SJCRH30 (cell line): ENCODE measurements around the gene SLC16A2. TPM values are rescaled to one million over a fixed set of nuclear protein-coding genes. Genes with fewer than 3 reads are reported as not detected.
"Not testable (repeated sequence)": the region's sequence is repeated elsewhere in the genome, so short reads cannot be mapped to it uniquely, and the experiment has no call there.

Source experiments
- DNase-seq, 2 experiments: peaks; one replicate each; pipeline ENCODE4 v3.0.0-alpha.2; 2015 to 2020
- H3K27ac ChIP-seq: fragments of 250-450 bp; sonication (Bioruptor Pico); 2 replicates; pipeline ENCODE4 v1.5.1; 2020; ENCODE audit warnings: mild to moderate bottlenecking, moderate library complexity
- H3K27me3 ChIP-seq: fragments of 250-450 bp; sonication (Bioruptor Pico); 2 replicates; pipeline ENCODE4 v1.5.1; 2020; ENCODE audit warnings: mild to moderate bottlenecking, moderate library complexity
- H3K36me3 ChIP-seq: fragments of 250-450 bp; sonication (Bioruptor Pico); 2 replicates; pipeline ENCODE4 v1.5.1; 2020; ENCODE audit warnings: mild to moderate bottlenecking, moderate library complexity
- H3K4me1 ChIP-seq: fragments of 250-450 bp; sonication (Bioruptor Pico); 2 replicates; pipeline ENCODE4 v1.5.1; 2020; ENCODE audit warnings: mild to moderate bottlenecking, moderate library complexity
- H3K4me3 ChIP-seq: fragments of 250-450 bp; sonication (Bioruptor Pico); 2 replicates; pipeline ENCODE4 v1.5.1; 2020; ENCODE audit warnings: mild to moderate bottlenecking, moderate library complexity
- H3K9me3 ChIP-seq: fragments of 250-450 bp; sonication (Bioruptor Pico); replicated peaks from 2 replicates; pipeline ENCODE4 v1.5.1; 2020; ENCODE audit warnings: mild to moderate bottlenecking, moderate library complexity
- total RNA-seq: library from RNA; depleted of rRNA; stranded (reverse); fragments of >200 nt; shearing (Covaris generic); gene quantifications from 2 replicates; pipeline ENCODE4 v1.2.3, GENCODE V29; 2014

Gene SLC16A2
- total RNA-seq, 1 experiment from 2014 or later, result 49.3 TPM

- DNase-seq, result no peak
- Histone ChIP-seq H3K4me3 (no peak overlapping the region), H3K27me3 (no peaks in the 10 kb centered on the region), H3K27ac (no peak overlapping the region), H3K4me1 (peaks cover 25% of the 10 kb centered on the region), H3K36me3 (0 out of 2 replicates have a peak, but pooled peaks cover 3% of the 10 kb centered on the region), H3K9me3 (no peaks in the 10 kb centered on the region)
Observed at GRCh38 chrX:74453178-74453577, 31.9 kb downstream of the SLC16A2 start.

- not testable (repeated sequence) for H3K27ac ChIP-seq, H3K4me3 ChIP-seq, H3K9me3 ChIP-seq, H3K36me3 ChIP-seq, DNase-seq, H3K27me3 ChIP-seq
- H3K4me1 ChIP-seq, result peaks cover 26% of the 10 kb centered on the region
Observed at GRCh38 chrX:74454233-74454632, 32.9 kb downstream of the SLC16A2 start.

DNA sequence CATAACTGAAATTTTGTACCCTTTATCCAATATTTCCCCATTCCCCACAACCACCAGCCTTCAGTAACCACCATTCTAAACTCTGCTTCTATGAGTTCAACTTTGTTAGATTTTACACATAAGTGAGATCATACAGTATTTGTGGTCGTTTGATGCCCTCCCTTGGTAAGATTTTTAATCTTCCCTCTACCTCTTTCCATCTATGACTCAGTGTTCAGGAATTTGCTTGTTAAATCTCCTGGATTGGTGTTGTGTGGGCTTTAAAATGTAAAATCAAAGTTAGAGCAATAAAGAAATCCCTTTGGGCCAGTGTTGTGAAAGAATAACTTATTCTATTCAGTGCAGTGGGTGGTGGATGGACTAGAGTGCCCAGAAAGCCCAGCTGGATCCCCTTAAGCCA, 37.4 kb downstream of the SLC16A2 start:
- Histone ChIP-seq H3K4me3 (no peak overlapping the region), H3K9me3 (no peaks in the 10 kb centered on the region), H3K27ac (no peak overlapping the region), H3K27me3 (no peaks in the 10 kb centered on the region), H3K36me3 (0 out of 2 replicates have a peak, but pooled peaks cover 3% of the 10 kb centered on the region), H3K4me1 (peaks cover 7% of the 10 kb centered on the region; the same call in 1 of the 2 replicates)
- peak in 1 of 2 experiments; percentile 62 for DNase-seq

- no peak for DNase-seq
- no peaks in the 10 kb centered on the region for H3K9me3 ChIP-seq
- H3K4me3 ChIP-seq, result no peak overlapping the region
- no peaks in the 10 kb centered on the region for H3K36me3 ChIP-seq
- H3K27ac ChIP-seq, result no peak overlapping the region
- no peaks in the 10 kb centered on the region for H3K27me3 ChIP-seq
- peaks cover 7% of the 10 kb centered on the region; the same call in 1 of the 2 replicates for H3K4me1 ChIP-seq
Observed at GRCh38 chrX:74461384-74461783, 40.1 kb downstream of the SLC16A2 start.

DNA sequence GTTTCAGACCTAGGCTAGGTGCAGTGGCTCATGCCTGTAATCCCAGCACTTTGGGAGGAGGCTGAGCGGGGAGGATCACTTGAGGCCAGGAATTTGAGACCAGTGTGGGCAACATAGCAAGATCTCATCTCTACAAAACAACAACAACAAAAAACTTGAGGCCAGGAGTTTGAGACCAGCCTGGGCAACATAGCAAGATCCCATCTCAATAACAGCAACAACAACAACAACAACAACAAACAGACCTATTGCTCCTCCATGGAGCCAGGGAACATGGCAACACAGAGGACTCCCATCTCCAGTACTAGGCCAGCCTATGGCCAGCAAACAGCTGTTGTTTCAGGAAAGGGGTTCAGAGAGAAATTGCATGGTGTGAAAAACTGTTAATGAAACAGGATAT, 43.4 kb downstream of the SLC16A2 start:
- Histone ChIP-seq H3K9me3 (no peaks in the 10 kb centered on the region), H3K27ac (no peak overlapping the region), H3K4me1 (no peaks in the 10 kb centered on the region), H3K36me3 (no peaks in the 10 kb centered on the region), H3K4me3 (no peak overlapping the region), H3K27me3 (no peaks in the 10 kb centered on the region)
- no peak for DNase-seq

DNA sequence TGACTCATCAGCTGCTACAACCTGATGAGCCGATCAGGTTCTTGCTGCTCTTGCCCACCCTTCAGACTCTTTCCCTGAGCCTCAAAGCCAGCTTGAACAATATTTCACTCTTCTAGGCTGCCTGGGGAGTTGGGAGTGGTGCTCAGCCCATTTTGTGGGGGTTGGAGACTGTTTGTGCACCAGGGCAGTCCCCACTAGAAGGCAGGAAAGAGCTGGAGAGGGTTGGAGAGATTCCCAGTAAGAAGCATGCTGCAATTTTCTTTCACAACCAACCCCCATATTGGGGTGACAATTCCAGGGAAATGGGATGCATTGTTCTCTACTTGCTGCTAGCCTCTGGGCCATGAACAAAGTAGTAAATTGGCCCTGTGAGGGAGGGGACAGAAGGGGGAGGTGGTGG, 44.1 kb downstream of the SLC16A2 start:
- Histone ChIP-seq H3K27ac (no peak overlapping the region), H3K36me3 (no peaks in the 10 kb centered on the region), H3K4me3 (no peak overlapping the region), H3K4me1 (no peaks in the 10 kb centered on the region), H3K27me3 (no peaks in the 10 kb centered on the region), H3K9me3 (no peaks in the 10 kb centered on the region)
- no peak for DNase-seq

DNA sequence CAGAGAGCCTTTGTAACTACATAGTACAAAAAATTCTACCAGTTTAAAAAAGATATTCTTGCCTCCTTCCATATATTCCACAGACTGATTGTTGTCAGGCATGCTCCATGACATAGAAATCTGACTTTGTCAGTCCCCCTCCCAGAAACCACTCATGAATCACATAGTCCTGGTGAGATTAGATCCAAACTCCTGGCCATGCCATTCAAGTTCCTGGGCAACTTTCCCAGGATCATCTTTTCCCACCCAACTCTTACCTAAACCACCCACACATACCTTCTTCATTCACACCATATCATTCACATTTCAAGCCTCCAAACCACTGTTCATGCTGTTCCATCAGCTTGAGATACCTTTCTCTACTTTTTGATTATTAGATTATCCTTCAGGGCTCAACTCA, 46.4 kb downstream of the SLC16A2 start:
- Histone ChIP-seq H3K4me3 (no peak overlapping the region), H3K27me3 (no peaks in the 10 kb centered on the region)

GRCh38 chrX:74473116-74473515, 51.8 kb downstream of the SLC16A2 start:
- H3K27ac ChIP-seq, H3K36me3 ChIP-seq, DNase-seq, H3K4me3 ChIP-seq, H3K9me3 ChIP-seq, H3K27me3 ChIP-seq, H3K4me1 ChIP-seq: not testable (repeated sequence)

More for the DNA sequence above, 46.4 kb downstream of the SLC16A2 start:
- Histone ChIP-seq H3K9me3 (no peaks in the 10 kb centered on the region; the same call in 1 of the 2 replicates), H3K4me1 (no peaks in the 10 kb centered on the region), H3K36me3 (no peaks in the 10 kb centered on the region), H3K27ac (no peak overlapping the region)
- peak in 1 of 2 experiments; percentile 20 for DNase-seq

DNA sequence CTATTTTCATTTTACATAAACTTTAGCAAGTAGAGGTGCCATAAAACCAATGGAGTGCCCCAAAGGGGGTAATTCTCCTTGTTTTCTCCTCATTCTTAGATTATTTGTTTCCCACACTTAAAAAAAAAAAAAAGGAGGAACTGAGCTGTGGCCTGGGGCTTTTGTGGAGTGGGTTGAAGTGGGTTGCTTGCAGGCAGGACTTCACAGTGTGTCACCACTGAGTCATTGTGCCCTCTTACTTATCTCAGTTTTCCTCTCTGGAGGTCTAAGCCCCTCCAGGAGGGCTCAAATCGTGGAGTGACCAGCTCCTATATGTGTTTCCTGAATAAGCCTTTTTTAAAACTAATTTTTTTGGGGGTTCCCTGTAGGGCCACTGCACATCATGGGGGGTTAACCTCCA, 69.0 kb downstream of the SLC16A2 start:
- Histone ChIP-seq H3K9me3 (no peaks in the 10 kb centered on the region), H3K27me3 (no peaks in the 10 kb centered on the region), H3K4me3 (no peak overlapping the region), H3K36me3 (no peaks in the 10 kb centered on the region), H3K4me1 (no peaks in the 10 kb centered on the region), H3K27ac (no peak overlapping the region)
- DNase-seq, result no peak

- Histone ChIP-seq H3K27me3 (no peaks in the 10 kb centered on the region), H3K9me3 (no peaks in the 10 kb centered on the region), H3K4me1 (no peaks in the 10 kb centered on the region), H3K36me3 (no peaks in the 10 kb centered on the region), H3K4me3 (no peak overlapping the region), H3K27ac (no peak overlapping the region)
- peak; percentile 14 to 42 for DNase-seq
Observed at GRCh38 chrX:74492720-74493201, 71.5 kb downstream of the SLC16A2 start.

GRCh38 chrX:74493806-74494205, 72.5 kb downstream of the SLC16A2 start:
- Histone ChIP-seq H3K27me3 (no peaks in the 10 kb centered on the region), H3K4me3 (no peak overlapping the region), H3K9me3 (no peaks in the 10 kb centered on the region), H3K27ac (no peak overlapping the region), H3K36me3 (no peaks in the 10 kb centered on the region), H3K4me1 (no peaks in the 10 kb centered on the region)
- DNase-seq, result no peak

- H3K4me1 ChIP-seq, result no peaks in the 10 kb centered on the region
- H3K9me3 ChIP-seq, result no peaks in the 10 kb centered on the region
- no peak for DNase-seq
- no peak overlapping the region for H3K4me3 ChIP-seq
- H3K36me3 ChIP-seq, result no peaks in the 10 kb centered on the region
- no peaks in the 10 kb centered on the region for H3K27me3 ChIP-seq
- no peak overlapping the region for H3K27ac ChIP-seq
Observed at GRCh38 chrX:74498924-74499323, 77.6 kb downstream of the SLC16A2 start.

DNA sequence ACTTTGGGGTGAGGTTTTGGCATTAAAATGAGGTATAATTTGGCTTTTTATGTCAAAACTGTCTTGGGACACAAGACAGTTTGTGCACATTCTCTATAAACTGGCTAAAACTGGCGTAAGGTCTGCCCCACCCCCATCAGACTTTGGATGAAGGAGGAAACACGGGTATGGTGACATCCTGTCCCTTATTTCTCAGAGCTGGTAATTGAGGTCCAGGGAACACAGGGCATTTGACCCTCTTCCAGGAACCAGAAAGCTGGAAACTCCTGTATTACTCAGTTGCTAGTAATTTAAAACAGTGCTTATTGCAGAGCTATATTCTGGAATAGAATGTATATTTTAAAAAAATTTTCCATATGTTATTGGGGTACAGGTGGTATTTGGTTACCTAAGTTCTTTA, 78.8 kb downstream of the SLC16A2 start:
- Histone ChIP-seq H3K4me1 (no peaks in the 10 kb centered on the region), H3K36me3 (no peaks in the 10 kb centered on the region), H3K27ac (no peak overlapping the region), H3K27me3 (no peaks in the 10 kb centered on the region), H3K4me3 (no peak overlapping the region), H3K9me3 (no peaks in the 10 kb centered on the region)
- no peak for DNase-seq

DNA sequence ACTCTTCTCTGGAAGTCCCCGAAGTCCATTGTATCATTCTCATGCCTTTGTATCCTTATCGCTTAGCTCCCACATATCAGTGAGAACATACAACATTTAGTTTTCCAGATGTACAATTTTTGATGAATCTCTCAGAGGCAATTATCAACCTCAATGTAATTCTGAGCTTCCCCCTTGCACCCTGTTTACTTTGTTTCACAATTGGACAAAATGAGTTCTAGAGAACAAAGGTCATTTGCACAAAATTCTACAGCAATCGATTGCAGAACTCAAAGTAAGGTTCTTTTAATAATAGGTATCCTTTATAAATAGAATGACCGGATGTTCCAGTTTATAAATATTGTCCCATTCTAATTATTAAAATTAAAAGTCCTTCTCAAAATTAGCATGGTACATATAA, 79.3 kb downstream of the SLC16A2 start:
- H3K9me3 ChIP-seq, result no peaks in the 10 kb centered on the region
- no peak for DNase-seq
- H3K4me1 ChIP-seq, result no peaks in the 10 kb centered on the region
- no peaks in the 10 kb centered on the region for H3K36me3 ChIP-seq
- H3K4me3 ChIP-seq, result no peak overlapping the region
- no peak overlapping the region for H3K27ac ChIP-seq
- no peaks in the 10 kb centered on the region for H3K27me3 ChIP-seq

- no peak for DNase-seq
- no peaks in the 10 kb centered on the region for H3K36me3 ChIP-seq
- no peaks in the 10 kb centered on the region for H3K27me3 ChIP-seq
- H3K9me3 ChIP-seq, result no peaks in the 10 kb centered on the region
- no peaks in the 10 kb centered on the region for H3K4me1 ChIP-seq
- H3K4me3 ChIP-seq, result no peak overlapping the region
- H3K27ac ChIP-seq, result no peak overlapping the region
Observed at GRCh38 chrX:74505437-74505836, 84.1 kb downstream of the SLC16A2 start.

GRCh38 chrX:74506317-74507115, 85.2 kb downstream of the SLC16A2 start:
- no peak for DNase-seq
- Histone ChIP-seq H3K27me3 (no peaks in the 10 kb centered on the region), H3K9me3 (no peaks in the 10 kb centered on the region), H3K4me1 (no peaks in the 10 kb centered on the region), H3K36me3 (no peaks in the 10 kb centered on the region), H3K27ac (no peak overlapping the region), H3K4me3 (no peak overlapping the region)
